Panc1 (cell line): ENCODE data around the gene NEUROG1. TPM values are rescaled to one million over a fixed set of nuclear protein-coding genes. Genes with fewer than 3 reads are reported as not detected.
A peak's percentile ranks its signal among the peaks of the same experiment; 100 is the strongest.

Source experiments
- ATAC-seq: fragments of 200-7000 bp; cut with Tn5 transposase; 2 replicates; pipeline ENCODE4 v1.9.1; 2020; ENCODE audit warnings: mild to moderate bottlenecking, moderate library complexity
- BruUV-seq: library from RNA; stranded (reverse); fragments of 400-500 nt; replicated peaks from 2 replicates; lab custom pipeline; 2021; lab: Mats Ljungman, UMichigan
- CTCF ChIA-PET: fragments of 300-600 bp; sonication (Branson Sonifier 250); formaldehyde crosslinking; loops from one replicate; lab custom pipeline; 2022; ENCODE audit warnings: antibody characterized with exemption; lab: Charles Lee
- POLR2A ChIA-PET: fragments of 300-600 bp; sonication (Branson Sonifier 250); formaldehyde crosslinking; loops from one replicate; lab custom pipeline; 2022; ENCODE audit warnings: antibody characterized with exemption; lab: Charles Lee
- DNase-seq: peaks from one replicate; pipeline ENCODE4 v3.0.0-alpha.2; 2010; ENCODE audit warnings: low read depth, low spot score
- H3K27ac ChIP-seq: 2 replicates; pipeline ENCODE4 v1.5.1; 2011; ENCODE audit warnings: mild to moderate bottlenecking, low read length, inconsistent platforms
- H3K27me3 ChIP-seq: fragments of 200-500 bp; sonication (Bioruptor generic); 2 replicates; pipeline ENCODE4 v1.6.0; 2014; ENCODE audit warnings: low read length, inconsistent platforms; ENCODE audit not compliant: control insufficient read depth, insufficient read depth
- H3K36me3 ChIP-seq: fragments of 200-500 bp; sonication (Bioruptor generic); 2 replicates; pipeline ENCODE4 v1.5.1; 2014; ENCODE audit warnings: inconsistent platforms, mild to moderate bottlenecking, low read length, moderate library complexity; ENCODE audit not compliant: control insufficient read depth, insufficient read depth
- H3K4me1 ChIP-seq: 2 replicates; pipeline ENCODE4 v1.5.1; 2011; ENCODE audit warnings: inconsistent platforms, mild to moderate bottlenecking, low read length, moderate library complexity; ENCODE audit not compliant: control insufficient read depth, insufficient read depth
- H3K4me3 ChIP-seq, 2 experiments: 2 replicates each; pipeline ENCODE4 v1.5.1; 2011 to 2012; ENCODE audit warnings: low read depth in 2 of 2, low read length in 2 of 2, mild to moderate bottlenecking in 2 of 2, inconsistent platforms in 1 of 2, moderate library complexity in 1 of 2
- H3K9me3 ChIP-seq: fragments of 200-500 bp; sonication (Bioruptor generic); 2 replicates; pipeline ENCODE4 v1.5.1; 2014; ENCODE audit warnings: low read depth, mild to moderate bottlenecking, inconsistent platforms, low read length, moderate library complexity; ENCODE audit not compliant: control insufficient read depth, insufficient read depth
- CTCF ChIP-seq: fragments of 450-650 bp; IDR thresholded peaks from 2 replicates; pipeline ENCODE4 v1.5.1; 2017; ENCODE audit warnings: mild to moderate bottlenecking
- POLR2AphosphoS5 ChIP-seq: IDR thresholded peaks from 2 replicates; pipeline ENCODE4 v1.6.1; 2012; ENCODE audit warnings: mild to moderate bottlenecking, low read depth, low read length, moderate library complexity
- REST ChIP-seq, 2 experiments: IDR thresholded peaks; 2 replicates each; pipeline ENCODE4 v1.6.1; 2011 to 2012; ENCODE audit warnings: low read depth in 2 of 2, control low read depth in 1 of 2, low read length in 1 of 2, mild to moderate bottlenecking in 1 of 2, moderate library complexity in 1 of 2; ENCODE audit not compliant: insufficient read depth in 1 of 2
- SIN3A ChIP-seq: IDR thresholded peaks from 2 replicates; pipeline ENCODE4 v1.6.1; 2012; ENCODE audit warnings: low read depth, mild to moderate bottlenecking, low read length, moderate library complexity, borderline replicate concordance; ENCODE audit not compliant: insufficient read depth
- TCF7L2 ChIP-seq: IDR thresholded peaks from 2 replicates; pipeline ENCODE4 v1.6.1; 2011; ENCODE audit warnings: mild to moderate bottlenecking, low read depth, low read length, inconsistent platforms
- in situ Hi-C: cut with HindIII; loops from 2 replicates; pipeline ENCODE4 v1.10.0; 2016; ENCODE audit warnings: low sequenced_read_pairs, low pct_unique_long_range_greater_than_20kb
- intact Hi-C: fragments of 100-400 bp; cut with micrococcal nuclease; formaldehyde crosslinking; loops from one replicate; pipeline ENCODE4 v1.10.0; 2022; ENCODE audit not compliant: unreplicated experiment
- total RNA-seq: library from RNA; stranded (reverse); gene quantifications from one replicate; pipeline ENCODE4 v1.2.1, GENCODE V29; 2021; ENCODE audit not compliant: unreplicated experiment

The NEUROG1 gene
- total RNA-seq, 1 experiment from 2014 or later, result not detected

GRCh38 chr5:135555530-135555929 is 19.8 kb upstream of the NEUROG1 start:
- no peak overlapping the region for H3K27ac ChIP-seq
- no peak for DNase-seq
- CTCF ChIA-PET, result no interaction called here
- H3K36me3 ChIP-seq, result no peaks in the 10 kb centered on the region
- ATAC-seq, result no peak
- POLR2A ChIA-PET, result no interaction called here
- H3K4me1 ChIP-seq, result no peaks in the 10 kb centered on the region
- no peaks in the 10 kb centered on the region for H3K9me3 ChIP-seq
- in situ Hi-C loops, result no loop called here
- no TSS peak for BruUV-seq
- H3K27me3 ChIP-seq, result peaks cover 15% of the 10 kb centered on the region
- intact Hi-C loops, result no loop called here
- H3K4me3 ChIP-seq, result no peak overlapping the region
- TF ChIP-seq REST (IDR thresholded peaks at IDR 0.05; ENCODE audit: insufficient read depth in 1 of 2, low read depth in 2 of 2, low read length in 1 of 2), result no peak
- no peak for TF ChIP-seq TCF7L2
- no peak for TF ChIP-seq SIN3A
- no peak for TF ChIP-seq CTCF
- no peak for TF ChIP-seq POLR2AphosphoS5

GRCh38 chr5:135553688-135554462 is 18.1 kb upstream of the NEUROG1 start:
- intact Hi-C loops (no loop called here), in situ Hi-C loops (no loop called here)
- ChIA-PET CTCF (interaction anchor here (0.7 to 4.6 kb wide), 5 partner anchors 12 to 277 kb away, joined by 3 to 23 read pairs (median 12); no protein-coding TSS in a partner anchor), POLR2A (no interaction called here)
- TF ChIP-seq REST (IDR thresholded peaks at IDR 0.05; ENCODE audit: insufficient read depth in 1 of 2, low read depth in 2 of 2, low read length in 1 of 2), result no peak
- TF ChIP-seq SIN3A, result no peak
- TF ChIP-seq CTCF, result peak; percentile 73
- TF ChIP-seq POLR2AphosphoS5, result no peak
- Histone ChIP-seq H3K9me3 (no peaks in the 10 kb centered on the region), H3K4me3 (peak overlapping the region in 1 of 2 experiments; percentile 40; a peak in 2 of 4 replicates), H3K36me3 (no peaks in the 10 kb centered on the region), H3K27ac (no peak overlapping the region), H3K4me1 (no peaks in the 10 kb centered on the region), H3K27me3 (peaks cover 17% of the 10 kb centered on the region)
- DNase-seq (no peak), ATAC-seq (peak; percentile 83)
- BruUV-seq, result no TSS peak
